ENCODE data around the gene RCC2. TPM values are rescaled to one million over a fixed set of nuclear protein-coding genes. Genes with fewer than 3 reads are reported as not detected.

RCC2 gene
- total and polyA plus RNA-seq, 4 donors = 2.1 to 36.7 (median 8.1) TPM

- DNase-seq (ENCODE audit: low spot score) = no peak
- peaks cover 0 to 2% (median 0%) of the 10 kb centered on the region in 4 donors for H3K36me3 ChIP-seq (ENCODE audit: control insufficient read depth in 4 of 4, insufficient read depth in 3 of 4, low read depth in 1 of 4, low read length in 3 of 4)
- 12% methylated on average over 9 of the region's 9 CpGs for WGBS
- peak overlapping the region in 2 of 3 donors; percentile 53 to 85 for H3K4me3 ChIP-seq (ENCODE audit: low read depth in 1 of 3, low read length in 3 of 3)
- H3K27me3 ChIP-seq (ENCODE audit: control insufficient read depth in 4 of 4, insufficient read depth in 4 of 4, low read length in 3 of 4) = no peaks in the 10 kb centered on the region
- no peaks in the 10 kb centered on the region for H3K9me3 ChIP-seq (ENCODE audit: control insufficient read depth in 4 of 4, low read length in 3 of 4)
- TF ChIP-seq FOXA1 (IDR thresholded peaks at IDR 0.05) (no peak), CTCF (IDR thresholded peaks at IDR 0.05; ENCODE audit: low read depth, low read length, missing input control) (no peak), YY1 (IDR thresholded peaks at IDR 0.05) (no peak), RAD21 (IDR thresholded peaks at IDR 0.05) (no peak), EGR1 (IDR thresholded peaks at IDR 0.05; ENCODE audit: low read depth in 2 of 2) (no peak), REST (IDR thresholded peaks at IDR 0.05) (no peak), HNF4G (IDR thresholded peaks at IDR 0.05) (no peak), ZBTB33 (IDR thresholded peaks at IDR 0.05) (no peak), FOXA2 (IDR thresholded peaks at IDR 0.05) (no peak), RXRA (IDR thresholded peaks at IDR 0.05) (no peak), ATF3 (IDR thresholded peaks at IDR 0.05) (no peak), JUND (IDR thresholded peaks at IDR 0.05) (no peak), NR2F2 (IDR thresholded peaks at IDR 0.05) (no peak), TAF1 (conservative IDR thresholded peaks at IDR 0.05) (no peak), GABPA (IDR thresholded peaks at IDR 0.05 in 1 of 2, conservative IDR thresholded peaks at IDR 0.05 in 1 of 2) (no peak), SP1 (IDR thresholded peaks at IDR 0.05) (no peak), HNF4A (conservative IDR thresholded peaks at IDR 0.05) (no peak), MAX (IDR thresholded peaks at IDR 0.05) (no peak)
- peaks cover 5 to 16% (median 11%) of the 10 kb centered on the region in 4 donors for H3K4me1 ChIP-seq (ENCODE audit: control insufficient read depth in 4 of 4, insufficient read depth in 4 of 4, low read length in 3 of 4)
- no peak overlapping the region for H3K27ac ChIP-seq (ENCODE audit: low read depth in 1 of 2, low read length in 2 of 2)
- peak overlapping the region in 1 of 2 donors; percentile 67 for H3K9ac ChIP-seq (ENCODE audit: low read depth in 1 of 2, low read length in 2 of 2)
These were observed 2.3 kb downstream of the RCC2 start for GRCh38 chr1:17437260-17437579.
